NCI-H510A treated with DMSO at 0.1 percent for 48 hours (cell line): ENCODE data around the gene TMEM256.

Experiments used
- DNase-seq: peaks from one replicate; lab custom pipeline; 2025; lab: John Stamatoyannopoulos, UW

Gene TMEM256

DNA sequence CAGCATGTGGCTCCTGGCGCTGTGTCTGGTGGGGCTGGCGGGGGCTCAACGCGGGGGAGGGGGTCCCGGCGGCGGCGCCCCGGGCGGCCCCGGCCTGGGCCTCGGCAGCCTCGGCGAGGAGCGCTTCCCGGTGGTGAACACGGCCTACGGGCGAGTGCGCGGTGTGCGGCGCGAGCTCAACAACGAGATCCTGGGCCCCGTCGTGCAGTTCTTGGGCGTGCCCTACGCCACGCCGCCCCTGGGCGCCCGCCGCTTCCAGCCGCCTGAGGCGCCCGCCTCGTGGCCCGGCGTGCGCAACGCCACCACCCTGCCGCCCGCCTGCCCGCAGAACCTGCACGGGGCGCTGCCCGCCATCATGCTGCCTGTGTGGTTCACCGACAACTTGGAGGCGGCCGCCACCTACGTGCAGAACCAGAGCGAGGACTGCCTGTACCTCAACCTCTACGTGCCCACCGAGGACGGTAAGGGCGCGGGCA lies 4.4 kb upstream of the TMEM256 start:
- DNase-seq = no peak

DNA sequence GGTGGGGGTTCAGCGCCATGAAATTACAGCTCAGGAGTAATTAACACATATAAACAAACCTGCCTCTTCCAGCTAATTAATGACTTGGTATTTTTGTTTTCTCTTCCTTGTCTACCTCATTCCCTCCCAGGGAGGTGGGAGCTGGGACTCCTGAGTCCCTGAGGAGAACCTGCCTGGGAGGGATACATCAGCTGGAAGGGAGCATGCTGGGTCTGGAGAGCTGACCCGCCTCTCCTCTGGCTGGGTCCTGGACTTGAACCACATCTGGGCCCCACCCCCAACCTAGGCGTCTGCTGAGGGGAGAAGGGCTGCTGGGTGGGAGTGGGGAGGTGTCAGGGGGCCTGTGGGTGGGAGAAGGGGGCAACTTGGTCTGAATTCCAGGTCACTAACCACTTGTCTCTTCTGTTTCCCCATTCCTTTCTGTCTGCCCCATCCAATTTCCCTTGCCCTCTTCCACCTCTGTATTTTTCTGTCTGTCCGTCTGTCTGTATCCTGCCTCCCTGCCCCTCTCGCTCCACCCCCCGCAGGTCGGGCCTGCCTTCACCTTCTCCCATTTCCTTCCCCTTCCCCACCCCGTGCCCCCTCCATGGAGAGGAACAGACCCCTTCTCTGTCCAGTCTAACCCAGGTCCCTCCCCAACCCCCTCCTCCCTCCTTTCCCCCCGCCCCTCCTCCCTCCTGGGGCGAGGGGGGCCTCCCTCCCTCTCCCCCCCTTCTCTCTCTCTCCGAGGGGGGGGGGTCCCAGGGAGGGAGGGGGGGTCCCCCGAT lies 3.8 kb upstream of the TMEM256 start, which contains the start of gene NLGN2:
TSS of gene NLGN2 (plus strand) at position 361 of the 767 bp plus-strand sequence. CDS start 411 bp downstream, outside the sequence.
- DNase-seq = no peak

DNA sequence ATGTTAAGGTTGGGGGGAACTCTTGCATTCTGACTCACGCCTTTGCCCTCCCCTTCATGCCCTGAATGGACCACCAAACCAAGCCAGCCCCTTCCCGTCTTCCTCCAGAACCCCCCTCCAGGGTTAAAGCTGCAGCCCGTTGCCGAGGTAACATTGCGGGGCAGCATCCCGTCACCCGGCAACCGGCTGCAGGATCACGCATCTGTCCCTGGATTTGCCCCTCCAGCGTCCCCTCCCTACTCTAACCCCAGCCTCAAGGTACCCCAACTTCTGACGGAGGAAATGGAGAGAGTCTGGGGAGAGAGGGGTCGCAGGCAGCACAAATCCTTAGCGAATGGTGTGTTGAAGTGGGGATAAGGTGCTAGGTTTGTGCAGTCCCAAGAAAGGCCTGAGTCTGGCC lies 3.2 kb upstream of the TMEM256 start:
- DNase-seq = no peak

DNA sequence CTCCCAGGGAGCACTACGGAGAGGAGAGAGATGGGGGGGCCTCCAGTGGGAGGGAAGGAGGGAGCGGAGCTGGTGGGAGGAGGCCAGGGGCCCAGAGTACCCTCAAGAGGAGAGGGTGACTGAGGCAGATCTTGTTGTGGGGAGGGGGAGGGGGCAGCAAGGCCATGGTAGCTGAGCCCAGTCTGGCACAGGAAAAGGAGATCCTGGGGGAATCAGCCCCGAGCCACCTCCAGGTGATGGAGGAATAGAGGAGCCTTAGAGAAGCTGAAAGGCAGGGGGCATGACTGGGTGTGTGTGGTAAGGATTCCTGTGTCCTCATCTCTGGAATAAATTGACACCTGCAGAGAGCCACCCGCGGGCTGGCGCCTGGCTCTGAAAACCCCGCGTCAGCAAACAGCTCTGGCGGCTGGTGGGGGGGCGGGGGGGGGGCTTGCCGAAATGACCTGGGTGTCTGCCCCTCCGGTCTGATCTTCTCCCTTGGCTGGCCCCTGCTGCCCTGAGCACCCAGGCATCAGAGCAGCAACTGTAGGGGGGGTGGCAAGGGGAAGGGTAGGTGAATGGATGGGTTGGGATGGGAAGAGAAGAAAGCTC lies 2.4 kb upstream of the TMEM256 start:
- DNase-seq = no peak

DNA sequence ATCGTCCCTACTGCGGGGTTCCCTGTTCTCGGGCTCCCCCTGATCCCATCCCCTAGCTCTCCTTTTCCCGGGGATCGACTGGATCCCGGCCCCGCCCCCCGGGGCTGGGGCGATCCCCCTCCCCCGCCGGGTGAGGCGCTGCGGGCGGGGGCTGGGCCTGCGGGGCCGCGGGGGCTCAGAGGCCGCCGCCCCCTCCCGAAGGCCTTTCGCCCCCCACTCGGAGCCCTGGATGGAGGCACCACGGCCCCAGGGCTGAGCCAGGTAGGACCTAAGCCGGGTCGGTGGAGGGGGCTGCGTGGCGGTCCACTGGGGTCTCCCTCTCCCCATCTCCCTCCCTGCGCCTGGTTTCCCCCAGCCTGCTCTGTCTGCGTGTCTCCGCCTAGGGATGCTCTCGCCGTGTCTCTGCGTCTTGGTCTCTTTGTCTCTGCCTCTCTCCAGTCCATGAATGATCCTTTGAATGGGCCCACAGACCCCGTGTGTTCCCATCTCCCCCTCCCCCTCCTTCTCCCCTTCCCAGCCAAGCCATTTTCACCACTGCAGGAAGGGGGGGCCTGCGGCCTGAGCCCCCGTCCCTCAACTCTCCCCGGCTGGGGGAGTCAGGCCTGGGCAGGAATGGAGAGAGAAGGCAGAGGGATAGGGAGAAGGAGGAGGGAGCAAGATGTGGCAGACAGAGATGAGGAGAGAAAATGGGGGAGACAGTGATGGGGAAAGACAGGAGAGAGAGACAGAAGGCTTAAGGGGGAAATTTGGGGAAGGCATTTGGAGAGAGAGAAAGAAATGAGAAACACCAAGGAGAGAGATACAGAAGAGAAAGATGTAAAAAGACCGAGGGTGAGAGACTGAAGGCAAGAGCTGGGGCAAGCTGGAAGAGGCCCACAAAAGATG lies 1.7 kb upstream of the TMEM256 start:
- DNase-seq = no peak

DNA sequence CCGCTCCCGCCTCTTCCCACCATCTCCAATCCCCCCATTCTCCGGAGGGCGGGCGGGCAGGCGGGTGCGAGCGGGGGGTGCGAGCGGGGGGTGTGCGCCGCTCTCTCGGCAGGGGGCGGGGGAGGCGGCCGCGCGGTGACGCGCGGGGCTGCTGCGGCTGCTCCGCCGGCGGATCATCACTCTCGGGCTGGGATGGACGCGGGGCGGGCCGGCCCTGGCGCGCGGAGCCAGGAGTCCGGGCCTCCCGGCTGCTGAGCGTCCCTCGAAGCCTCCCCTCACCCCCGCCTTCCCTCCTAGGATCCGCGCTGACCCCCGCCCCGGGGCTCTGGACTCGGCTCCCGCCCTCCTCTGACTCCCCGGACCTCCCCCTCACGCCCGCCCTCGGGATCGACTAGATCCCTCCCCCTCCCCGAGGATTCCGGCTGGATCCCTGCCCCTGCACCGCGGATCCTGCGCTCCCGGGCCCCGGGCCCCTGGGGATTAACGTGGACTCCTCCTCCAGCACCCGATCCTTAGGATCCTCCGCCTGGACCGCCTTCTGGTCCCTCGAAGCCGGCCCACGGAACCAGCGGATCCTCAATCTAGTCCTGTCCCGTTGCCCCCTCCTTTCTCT lies 946 bp upstream of the TMEM256 start:
- DNase-seq = no peak

DNA sequence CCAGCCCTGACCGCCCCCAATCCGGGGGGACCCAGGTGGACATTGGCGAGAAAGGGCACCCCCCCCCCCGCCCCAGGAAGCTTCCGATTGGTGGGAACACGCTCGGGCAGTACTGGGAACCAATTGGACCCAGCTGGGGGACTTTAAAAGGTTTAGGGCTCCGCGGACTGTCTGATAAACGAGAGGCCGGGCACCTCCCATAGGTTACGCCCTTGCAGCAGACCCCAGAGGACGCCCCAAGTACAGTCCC lies 245 bp downstream of the TMEM256 start:
- peak; percentile 87 for DNase-seq

DNA sequence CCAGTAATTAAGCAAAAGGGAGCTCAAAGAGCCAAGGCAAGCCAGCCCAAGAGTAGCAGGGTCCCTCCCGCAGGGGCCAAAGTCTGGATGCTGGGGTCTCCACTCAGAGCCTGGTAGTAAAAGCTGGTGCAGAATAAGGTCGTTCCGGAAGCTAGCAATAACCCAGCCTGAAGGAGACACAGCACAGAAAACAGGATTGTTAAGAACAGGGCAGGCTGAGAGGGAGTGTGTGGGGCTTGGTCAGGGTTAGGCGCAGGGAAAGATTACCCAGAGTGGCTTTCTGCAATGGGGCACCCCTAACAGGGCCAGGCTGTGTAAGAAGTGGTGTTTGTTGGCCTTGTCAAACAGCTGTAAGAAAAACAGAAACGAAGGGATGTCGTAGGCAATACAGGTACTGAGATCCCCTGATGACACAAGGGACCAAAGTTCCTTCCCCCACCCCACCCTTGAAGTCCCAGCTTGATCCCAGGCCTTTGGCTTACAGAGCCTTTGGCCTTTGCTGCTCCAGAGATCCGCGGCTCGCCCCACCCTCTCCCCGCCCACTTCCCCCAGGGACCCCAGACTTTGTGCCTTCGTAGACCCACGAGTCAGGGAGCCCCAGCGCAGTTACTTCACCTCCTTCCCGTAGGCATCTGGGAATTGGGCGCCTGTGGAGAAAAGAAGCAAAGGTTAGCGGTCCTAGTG lies 712 bp downstream of the TMEM256 start:
- DNase-seq = no peak

DNA sequence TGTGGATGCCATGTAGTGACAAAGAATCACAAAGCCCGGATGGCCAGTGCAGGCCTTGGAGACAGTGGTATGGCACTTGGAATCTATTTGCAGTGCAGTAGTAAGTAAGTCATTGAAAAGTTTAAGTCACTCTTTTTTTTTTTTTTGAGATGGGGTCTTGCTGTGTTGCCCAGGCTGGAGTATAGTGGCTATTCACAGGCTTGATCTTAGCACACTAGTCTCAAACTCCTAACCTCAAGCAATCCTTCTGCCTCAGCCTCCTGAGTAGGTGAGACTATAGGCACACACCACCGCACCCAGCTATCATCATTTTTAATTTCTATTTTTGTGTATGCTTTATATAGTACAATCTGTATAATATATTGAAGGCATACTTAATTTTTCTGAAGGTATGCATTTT lies 5.3 kb downstream of the TMEM256 start:
- DNase-seq = no peak

DNA sequence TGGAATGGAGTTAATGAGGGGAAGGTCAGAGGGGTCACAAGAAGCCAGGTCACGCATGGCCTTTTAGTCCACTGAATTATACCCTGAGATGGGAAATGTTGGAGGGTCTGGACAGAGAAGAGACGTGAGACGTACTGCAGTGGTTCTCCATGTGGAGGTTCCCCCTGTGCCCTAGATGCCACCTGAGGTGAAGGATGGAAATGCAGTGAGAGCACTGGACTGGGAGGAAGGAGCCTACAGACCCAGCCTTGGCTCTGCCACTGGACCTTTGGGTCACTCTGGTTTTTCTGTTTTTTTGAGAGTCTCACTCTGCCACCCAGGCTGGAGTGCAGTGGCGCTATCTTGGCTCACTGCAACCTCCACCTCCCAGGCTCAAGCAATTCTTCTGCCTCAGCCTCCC lies 7.8 kb downstream of the TMEM256 start:
- no peak for DNase-seq

DNA sequence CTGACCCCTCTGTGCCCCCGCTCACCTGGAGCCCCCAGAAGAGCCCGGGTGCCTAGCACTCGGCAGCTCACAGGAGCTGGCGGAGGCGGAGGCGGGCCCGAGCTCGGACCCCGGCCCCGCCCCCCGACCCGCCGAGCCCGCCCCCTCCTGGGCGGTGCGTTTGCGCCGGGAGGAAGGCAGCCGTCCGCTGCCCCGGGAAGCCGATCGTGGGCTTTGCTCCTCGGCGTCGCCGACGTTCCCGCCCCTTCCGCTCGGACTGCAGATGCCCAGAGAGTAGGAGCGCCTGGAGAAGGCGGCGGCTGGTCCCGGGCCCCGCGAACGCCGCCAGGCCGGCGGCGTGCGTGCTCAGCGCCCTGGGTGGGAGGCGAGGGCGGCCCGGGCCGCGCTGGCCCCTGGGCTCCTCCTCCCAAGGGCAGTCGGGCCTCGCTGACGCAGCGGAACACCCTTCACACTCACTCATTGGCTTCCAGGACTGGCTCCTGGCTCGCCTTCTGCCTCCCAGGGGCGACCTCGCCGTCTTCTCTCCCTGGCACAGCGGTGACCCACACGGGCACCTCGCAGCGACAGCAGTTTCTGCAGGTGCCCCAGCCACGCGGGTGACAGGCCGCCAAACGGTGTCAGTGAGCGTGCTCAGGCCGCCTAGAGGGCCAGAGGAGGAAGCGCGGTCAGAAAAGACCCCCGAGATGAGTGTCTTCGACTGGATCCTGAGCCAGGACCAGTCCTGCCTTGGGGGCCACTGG lies 9.3 kb downstream of the TMEM256 start, which contains the start of gene PLSCR3:
TSS of gene PLSCR3 (minus strand) at position 74 of the 740 bp plus-strand sequence. CDS start 415 bp downstream, outside the sequence.
- peak; percentile 78 for DNase-seq

DNA sequence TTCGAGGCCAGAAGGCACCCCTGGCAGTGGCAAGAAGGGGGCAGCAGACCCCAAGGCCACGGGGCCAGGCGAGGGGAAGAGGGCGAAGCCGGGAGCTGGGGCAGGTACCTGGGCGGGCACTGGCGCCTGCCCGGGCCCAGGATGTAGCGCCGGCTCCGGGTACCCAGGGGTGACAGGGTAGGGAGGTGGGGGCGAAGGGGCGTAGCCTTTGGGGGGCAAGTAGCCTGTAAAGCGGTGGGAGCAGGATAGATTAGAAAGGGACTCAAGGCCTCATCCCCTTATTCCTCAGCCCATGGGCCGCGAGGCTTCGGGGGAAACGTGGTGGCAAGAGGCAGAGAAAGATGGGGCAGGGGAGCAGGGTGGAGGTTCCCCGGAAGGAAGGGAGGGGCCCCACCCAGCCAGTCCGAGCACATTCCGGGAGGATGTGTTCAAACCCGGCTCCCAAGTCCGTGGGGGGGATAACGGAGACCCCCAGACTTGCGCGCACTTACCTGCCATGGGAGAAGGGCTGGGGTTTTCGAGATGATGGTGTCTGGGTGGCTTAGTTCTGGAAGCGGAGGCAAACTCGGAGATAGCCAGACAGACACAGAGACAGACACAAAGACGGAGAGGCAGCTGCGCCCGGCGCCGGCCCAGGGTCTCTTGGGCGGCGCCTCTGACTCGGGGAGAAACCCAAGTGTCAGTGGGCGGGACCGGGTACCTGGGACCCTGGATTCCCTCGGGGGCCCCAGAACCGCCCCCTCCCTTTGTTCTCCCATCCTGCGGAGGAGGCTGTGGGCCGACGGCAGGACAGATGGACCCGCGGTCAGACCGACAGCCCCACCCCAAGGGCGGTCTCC lies 10.1 kb downstream of the TMEM256 start:
- peak; percentile 57 for DNase-seq

DNA sequence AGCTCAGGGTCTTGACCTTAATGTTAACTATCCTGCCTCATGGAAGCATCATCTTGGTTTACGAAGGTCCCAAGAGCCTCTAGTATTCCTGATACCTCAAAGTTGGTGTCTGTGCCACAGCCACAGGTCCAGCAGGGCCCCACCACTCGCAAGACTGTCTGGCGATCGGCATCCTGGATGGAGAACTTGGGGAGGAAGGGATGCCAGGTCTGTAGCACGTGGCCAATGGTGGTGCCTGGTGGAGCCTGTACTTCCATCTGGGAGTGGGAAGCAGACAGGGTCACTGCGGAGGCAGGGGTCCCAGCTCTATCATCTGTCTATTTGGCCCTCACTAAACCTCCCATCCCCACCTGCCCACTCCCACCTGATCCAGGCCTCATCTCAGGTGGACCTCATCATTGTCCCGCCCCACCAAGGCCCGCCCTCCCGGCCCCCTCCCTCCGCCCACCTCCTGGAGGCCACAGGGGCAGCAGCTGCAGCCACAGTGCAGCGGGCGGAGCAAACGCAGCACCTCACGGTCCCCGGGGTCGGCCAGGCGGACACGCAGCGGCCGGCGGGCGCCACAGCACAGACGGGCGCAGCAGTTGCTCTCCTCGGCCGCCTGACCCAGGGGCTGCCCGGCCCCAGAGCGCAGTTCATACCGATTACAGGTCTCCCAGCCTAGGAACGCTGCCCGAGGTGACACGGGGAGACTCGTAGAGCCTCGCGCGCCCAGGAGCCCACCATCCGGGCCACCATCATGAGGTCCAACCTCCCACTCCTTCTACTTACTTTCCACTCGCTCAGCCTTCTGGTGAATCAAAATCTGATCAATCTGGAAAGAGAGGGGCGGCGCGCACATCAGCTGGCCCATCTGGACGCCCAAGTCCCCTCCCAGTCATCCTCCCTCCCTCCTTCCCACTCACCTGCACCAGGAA lies 10.9 kb downstream of the TMEM256 start:
- no peak for DNase-seq

DNA sequence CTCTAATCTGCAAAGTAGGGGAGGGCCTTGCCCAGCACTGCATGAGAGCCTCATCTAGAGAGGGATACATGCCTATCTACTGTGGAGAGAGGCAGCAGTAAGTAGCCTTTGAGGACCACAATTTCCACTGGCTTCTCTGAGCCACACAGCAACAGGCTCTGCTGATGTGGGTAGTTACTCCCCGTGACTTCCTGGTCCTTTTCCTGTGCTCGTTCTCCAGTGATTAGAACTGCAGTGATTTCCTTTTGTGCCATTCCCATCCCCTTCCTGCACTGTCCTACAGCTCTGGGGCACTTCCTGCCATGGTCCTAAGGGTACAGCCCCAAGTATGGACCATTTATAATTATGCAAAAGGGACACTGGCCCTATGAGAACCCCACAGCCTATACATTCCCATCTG lies 12.6 kb downstream of the TMEM256 start:
- DNase-seq = no peak

DNA sequence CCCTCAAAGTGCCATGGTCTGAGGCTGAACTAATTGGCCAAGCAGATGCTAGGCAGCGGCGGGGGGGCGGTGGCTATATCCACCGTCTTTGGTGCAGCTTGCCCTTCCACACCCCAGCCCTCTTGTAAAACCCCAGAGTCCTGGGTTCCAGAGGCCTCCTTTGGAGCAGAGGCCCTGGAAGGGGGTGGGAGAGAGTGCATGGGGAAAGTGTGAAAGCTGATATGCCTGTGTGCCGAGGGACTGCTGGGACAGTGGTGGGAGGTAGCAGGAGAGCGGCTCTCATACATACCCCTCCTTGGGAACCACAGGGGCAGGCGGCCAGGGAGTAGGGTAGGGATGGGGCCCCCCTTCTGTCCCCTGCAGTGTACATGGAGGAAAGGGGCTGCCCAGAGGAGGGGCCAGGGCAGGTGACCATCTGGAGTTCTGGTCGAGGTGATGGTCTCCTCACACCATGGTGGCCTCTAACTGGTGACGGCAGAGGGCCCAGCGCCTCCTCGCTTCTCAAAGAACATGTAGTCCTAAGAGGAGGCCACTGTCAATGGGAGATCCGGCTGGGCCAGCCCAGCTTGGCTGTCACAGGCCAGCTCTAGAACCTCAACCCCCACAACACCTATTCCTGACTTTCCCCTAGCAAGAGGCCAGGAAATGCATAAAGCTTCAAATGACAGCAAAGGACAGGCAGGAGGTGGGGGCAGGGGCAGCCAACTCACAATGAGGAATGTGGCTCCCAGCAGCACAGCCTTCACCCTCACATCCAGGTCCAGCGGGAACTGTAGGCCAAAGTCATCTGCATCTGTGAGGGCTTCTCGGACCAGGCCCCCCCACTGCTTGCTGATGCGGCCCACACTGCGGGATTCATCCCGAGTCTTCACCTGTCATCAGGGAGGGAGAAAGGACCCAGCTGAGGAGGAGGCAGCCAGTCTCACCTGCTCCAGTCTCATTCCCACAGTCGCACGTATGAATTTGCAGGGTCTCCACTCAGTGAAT lies 13.7 kb downstream of the TMEM256 start:
- DNase-seq = no peak

DNA sequence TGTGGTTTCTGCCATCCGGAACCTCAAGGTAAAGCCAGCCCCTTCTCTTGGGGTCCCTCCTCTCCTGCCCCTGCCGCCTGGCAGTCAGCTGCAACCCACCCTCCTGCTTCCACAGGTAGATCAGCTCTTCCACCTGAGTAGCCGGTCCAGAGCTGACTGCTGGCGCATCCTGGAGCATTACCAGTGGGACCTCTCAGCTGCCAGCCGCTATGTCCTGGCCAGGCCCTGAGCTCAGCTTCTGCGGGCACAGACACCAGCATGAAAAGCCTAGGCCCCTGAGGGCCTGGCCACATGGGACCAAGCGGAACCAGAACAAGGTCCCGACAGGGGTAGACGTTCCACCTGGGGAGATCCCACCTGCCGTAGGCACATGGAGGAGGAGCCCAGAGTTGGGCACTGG lies 15.0 kb downstream of the TMEM256 start:
- DNase-seq = no peak

DNA sequence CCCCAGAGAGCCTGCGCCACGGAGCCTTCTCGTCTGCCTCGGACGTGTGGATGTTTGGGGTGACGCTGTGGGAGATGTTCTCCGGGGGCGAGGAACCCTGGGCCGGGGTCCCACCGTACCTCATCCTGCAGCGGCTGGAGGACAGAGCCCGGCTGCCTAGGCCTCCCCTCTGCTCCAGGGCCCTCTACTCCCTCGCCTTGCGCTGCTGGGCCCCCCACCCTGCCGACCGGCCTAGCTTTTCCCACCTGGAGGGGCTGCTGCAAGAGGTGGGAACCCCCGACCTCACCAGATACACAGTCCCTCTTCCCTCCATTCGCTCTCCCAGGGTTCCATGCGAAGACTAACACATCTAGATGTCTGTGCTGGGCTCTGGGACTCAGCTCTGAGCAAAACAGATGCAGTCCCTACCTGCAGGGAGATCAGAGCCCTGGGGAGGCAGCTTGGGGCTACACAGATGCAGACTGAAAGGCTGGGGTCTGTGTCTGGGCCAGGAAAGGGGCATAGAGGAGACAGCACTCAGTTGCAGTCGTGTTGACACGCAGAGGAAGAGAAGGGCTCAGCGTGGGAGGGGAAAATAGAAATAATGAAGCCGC lies 19.3 kb downstream of the TMEM256 start:
- DNase-seq = no peak
